Epidermal melanocyte (primary cell): Measurements from ENCODE around the gene VAT1.
"Not testable (repeated sequence)": the region's sequence is repeated elsewhere in the genome, so short reads cannot be mapped to it uniquely, and the experiment has no call there.

Source experiments
- DNase-seq: peaks from one replicate; pipeline ENCODE4 v3.0.0; 2011; ENCODE audit warnings: low spot score; ENCODE audit not compliant: insufficient read length

VAT1 gene

GRCh38 chr17:42975701-42976100 is 46.5 kb downstream of the VAT1 start:
- DNase-seq, result not testable (repeated sequence)

GRCh38 chr17:42975265-42975664 is 46.9 kb downstream of the VAT1 start:
- no peak for DNase-seq

GRCh38 chr17:42973323-42973722 is 48.9 kb downstream of the VAT1 start:
- DNase-seq, result not testable (repeated sequence)

- DNase-seq, result no peak
These were observed 50.6 kb downstream of the VAT1 start for GRCh38 chr17:42971589-42971988.

GRCh38 chr17:42969001-42969581 is 53.1 kb downstream of the VAT1 start:
- no peak for DNase-seq

- no peak for DNase-seq
These were observed 54.3 kb downstream of the VAT1 start for GRCh38 chr17:42967925-42968324.
